ENCODE data around the gene RND1. TPM values are rescaled to one million over a fixed set of nuclear protein-coding genes. Genes with fewer than 3 reads are reported as not detected.
"Not testable (repeated sequence)": the region's sequence is repeated elsewhere in the genome, so short reads cannot be mapped to it uniquely, and the experiment has no call there.

The RND1 gene
- total RNA-seq, 1 donor from 2014 or later: 15.0 TPM

- no peaks in the 10 kb centered on the region for H3K9me3 Mint-ChIP-seq
- H3K4me1 Mint-ChIP-seq: peaks cover 39% of the 10 kb centered on the region
- H3K27ac Mint-ChIP-seq: no peak overlapping the region
- TF ChIP-seq CTCF (IDR thresholded peaks at IDR 0.05; ENCODE audit: unreplicated experiment): no peak
- H3K27me3 Mint-ChIP-seq (ENCODE audit: low read depth): no peaks in the 10 kb centered on the region
- DNase-seq (ENCODE audit: low spot score in 2 of 2, unreplicated experiment in 2 of 2): no peak
- H3K4me3 Mint-ChIP-seq: no peak overlapping the region
- no peaks in the 10 kb centered on the region for H3K36me3 Mint-ChIP-seq
These were observed 12.9 kb upstream of the RND1 start for GRCh38 chr12:48878548-48878947.

GRCh38 chr12:48875944-48876515 lies 10.4 kb upstream of the RND1 start:
- no peak for TF ChIP-seq CTCF (IDR thresholded peaks at IDR 0.05; ENCODE audit: unreplicated experiment)
- no peak for DNase-seq (ENCODE audit: low spot score in 2 of 2, unreplicated experiment in 2 of 2)
- no peaks in the 10 kb centered on the region for H3K36me3 Mint-ChIP-seq
- peaks cover 23% of the 10 kb centered on the region for H3K4me1 Mint-ChIP-seq
- H3K27me3 Mint-ChIP-seq (ENCODE audit: low read depth): no peaks in the 10 kb centered on the region
- H3K4me3 Mint-ChIP-seq: no peak overlapping the region
- H3K9me3 Mint-ChIP-seq: no peaks in the 10 kb centered on the region
- peak overlapping the region; percentile 54 for H3K27ac Mint-ChIP-seq

GRCh38 chr12:48873534-48873933 lies 7.9 kb upstream of the RND1 start:
- not testable (repeated sequence) for H3K36me3 Mint-ChIP-seq; H3K27me3 Mint-ChIP-seq (ENCODE audit: low read depth); H3K4me3 Mint-ChIP-seq; DNase-seq (ENCODE audit: low spot score in 2 of 2, unreplicated experiment in 2 of 2); H3K9me3 Mint-ChIP-seq
- Mint-ChIP-seq H3K4me1 (peaks cover 22% of the 10 kb centered on the region), H3K27ac (peak overlapping the region; percentile 25)

GRCh38 chr12:48873096-48873495 lies 7.4 kb upstream of the RND1 start:
- Mint-ChIP-seq H3K27me3 (ENCODE audit: low read depth) (no peaks in the 10 kb centered on the region), H3K4me3 (no peak overlapping the region), H3K27ac (peak overlapping the region; percentile 65), H3K9me3 (no peaks in the 10 kb centered on the region), H3K4me1 (peaks cover 23% of the 10 kb centered on the region), H3K36me3 (no peaks in the 10 kb centered on the region)
- no peak for DNase-seq (ENCODE audit: low spot score in 2 of 2, unreplicated experiment in 2 of 2)
- no peak for TF ChIP-seq CTCF (IDR thresholded peaks at IDR 0.05; ENCODE audit: unreplicated experiment)

- DNase-seq (ENCODE audit: low spot score in 2 of 2, unreplicated experiment in 2 of 2): no peak
- Mint-ChIP-seq H3K9me3 (no peaks in the 10 kb centered on the region), H3K4me3 (no peak overlapping the region), H3K27ac (peak overlapping the region; percentile 62), H3K36me3 (no peaks in the 10 kb centered on the region), H3K27me3 (ENCODE audit: low read depth) (no peaks in the 10 kb centered on the region), H3K4me1 (peaks cover 32% of the 10 kb centered on the region)
- no peak for TF ChIP-seq CTCF (IDR thresholded peaks at IDR 0.05; ENCODE audit: unreplicated experiment)
These were observed 3.5 kb upstream of the RND1 start for GRCh38 chr12:48869191-48869590.

GRCh38 chr12:48868451-48868850 lies 2.8 kb upstream of the RND1 start:
- peaks cover 39% of the 10 kb centered on the region for H3K4me1 Mint-ChIP-seq

More at GRCh38 chr12:48868451-48868850, 2.8 kb upstream of the RND1 start:
- H3K4me3 Mint-ChIP-seq: no peak overlapping the region
- no peaks in the 10 kb centered on the region for H3K27me3 Mint-ChIP-seq (ENCODE audit: low read depth)
- no peaks in the 10 kb centered on the region for H3K36me3 Mint-ChIP-seq
- no peaks in the 10 kb centered on the region for H3K9me3 Mint-ChIP-seq
- TF ChIP-seq CTCF (IDR thresholded peaks at IDR 0.05; ENCODE audit: unreplicated experiment): no peak
- H3K27ac Mint-ChIP-seq: peak overlapping the region; percentile 85
- no peak for DNase-seq (ENCODE audit: low spot score in 2 of 2, unreplicated experiment in 2 of 2)
